K562 (cell line): Measurements from ENCODE around the gene UPK3A. TPM values are rescaled to one million over a fixed set of nuclear protein-coding genes. Genes with fewer than 3 reads are reported as not detected.

Experiments used
- ATAC-seq: fragments of 200-7000 bp; cut with Tn5 transposase; 3 replicates; pipeline ENCODE4 v1.9.1; 2020; ENCODE audit warnings: moderate library complexity
- BruUV-seq: library from RNA; stranded (reverse); fragments of 400-500 nt; replicated peaks from 2 replicates; lab custom pipeline; 2021; lab: Mats Ljungman, UMichigan
- CTCF ChIA-PET: fragments of 300-600 bp; formaldehyde crosslinking; extraction: SDS; loops from one replicate; lab custom pipeline; 2021; ENCODE audit warnings: low intra/inter-chr PET ratio; lab: Yijun Ruan, JAX
- POLR2A ChIA-PET: fragments of 300-600, 350-650 bp; sonication (Branson Sonifier 250); formaldehyde crosslinking; extraction: SDS; loops from one replicate; lab custom pipeline; 2021; ENCODE audit warnings: antibody characterized with exemption, inconsistent platforms; lab: Yijun Ruan, JAX
- DNase-seq, 4 experiments: peaks; one replicate each; pipeline versions ENCODE4 v3.0.0 to v3.0.0-alpha.2; 2011 to 2018; ENCODE audit warnings: low spot score in 3 of 4, mixed read lengths in 3 of 4; ENCODE audit errors: extremely low read depth in 1 of 4
- FAIRE-seq: peaks from 2 replicates; lab custom pipeline; 2011; peaks lifted over from hg19 to GRCh38; lab: Jason Lieb, UNC
- H2AFZ ChIP-seq: 2 replicates; pipeline ENCODE4 v1.6.0; 2011; ENCODE audit warnings: low read depth, low read length, control low read depth, inconsistent platforms
- H3K27ac ChIP-seq: fragments of 200-600 bp; 3 replicates; pipeline ENCODE4 v1.8.0; 2011; ENCODE audit warnings: low read depth, mild to moderate bottlenecking, control low read depth, inconsistent platforms, low read length, moderate library complexity, mixed read lengths; ENCODE audit errors: extremely low read depth
- H3K27me3 ChIP-seq, 2 experiments: fragments of 300-600 bp in 1 of 2; 2 replicates in 1 of 2; 3 replicates in 1 of 2; pipeline versions ENCODE4 v1.6.0 to v1.8.0; 2011; ENCODE audit warnings: inconsistent platforms in 2 of 2, low read length in 2 of 2, mild to moderate bottlenecking in 1 of 2, mixed read lengths in 1 of 2, moderate library complexity in 1 of 2; ENCODE audit not compliant: control insufficient read depth in 2 of 2, insufficient read depth in 2 of 2
- H3K36me3 ChIP-seq: fragments of 300-600 bp; 3 replicates; pipeline ENCODE4 v1.8.0; 2011; ENCODE audit warnings: mild to moderate bottlenecking, low read length, inconsistent platforms; ENCODE audit not compliant: control insufficient read depth, insufficient read depth
- H3K4me1 ChIP-seq, 2 experiments: fragments of 200-600 bp in 1 of 2; replicated peaks in 1 of 2; 2 replicates in 1 of 2; 3 replicates in 1 of 2; pipeline versions ENCODE4 v1.5.1 to v1.8.0; 2011; ENCODE audit warnings: inconsistent platforms in 2 of 2, low read length in 2 of 2, mild to moderate bottlenecking in 1 of 2, mixed read lengths in 1 of 2, moderate library complexity in 1 of 2; ENCODE audit not compliant: control insufficient read depth in 2 of 2, insufficient read depth in 2 of 2
- H3K4me2 ChIP-seq: 2 replicates; pipeline ENCODE4 v1.6.1; 2011; ENCODE audit warnings: low read length, control low read depth, inconsistent platforms, mixed read lengths; ENCODE audit not compliant: insufficient read depth
- H3K4me3 ChIP-seq: fragments of 200-600 bp; sonication (generic), shearing (Covaris generic); 2 replicates; pipeline ENCODE4 v1.5.1; 2016; ENCODE audit warnings: control low read depth, inconsistent platforms
- H3K79me2 ChIP-seq: fragments of 200-600 bp; 3 replicates; pipeline ENCODE4 v1.8.0; 2011; ENCODE audit warnings: low read length, inconsistent platforms; ENCODE audit not compliant: control insufficient read depth, insufficient read depth
- H3K9ac ChIP-seq, 2 experiments: 2 replicates each; pipeline versions ENCODE4 v1.6.0 to v1.6.1; 2011; ENCODE audit warnings: low read depth in 2 of 2, low read length in 2 of 2, control low read depth in 1 of 2, inconsistent platforms in 1 of 2, mild to moderate bottlenecking in 1 of 2, mixed read lengths in 1 of 2; ENCODE audit not compliant: insufficient read depth in 1 of 2
- H3K9me1 ChIP-seq: one replicate; pipeline ENCODE4 v1.6.0; 2011; ENCODE audit warnings: inconsistent platforms, mild to moderate bottlenecking, low read length, moderate library complexity; ENCODE audit not compliant: control insufficient read depth, insufficient read depth
- H3K9me3 ChIP-seq: replicated peaks from 2 replicates; pipeline ENCODE4 v1.5.1; 2011; ENCODE audit warnings: low read depth, low read length, inconsistent platforms; ENCODE audit not compliant: control insufficient read depth, insufficient read depth
- H4K20me1 ChIP-seq: replicated peaks from 2 replicates; pipeline ENCODE4 v1.6.1; 2011; ENCODE audit warnings: low read length, inconsistent platforms, mixed read lengths; ENCODE audit not compliant: control insufficient read depth, insufficient read depth
- CREM ChIP-seq: IDR thresholded peaks from 2 replicates; pipeline ENCODE4 v1.6.1; 2014; ENCODE audit warnings: antibody characterized with exemption, low read depth
- ERF ChIP-seq: fragments of 450-650 bp; formaldehyde crosslinking; IDR thresholded peaks from 2 replicates; pipeline ENCODE4 v1.4.0; 2020; ENCODE audit warnings: mild to moderate bottlenecking, mixed read lengths
- HDAC6 ChIP-seq: IDR thresholded peaks from 2 replicates; pipeline ENCODE4 v1.6.1; 2012; ENCODE audit warnings: low read depth, mild to moderate bottlenecking, control low read depth, inconsistent platforms, low read length, moderate library complexity
- KAT2B ChIP-seq: IDR thresholded peaks from one replicate; pipeline ENCODE4 v1.6.1; 2012; ENCODE audit warnings: low read depth, mild to moderate bottlenecking, control low read depth, inconsistent platforms, low read length, moderate library complexity
- KDM5B ChIP-seq: fragments of 200-600 bp; sonication (generic); IDR thresholded peaks from 2 replicates; pipeline ENCODE4 v1.6.1; 2012; ENCODE audit warnings: low read depth, mild to moderate bottlenecking, moderate library complexity, low read length, control low read depth, inconsistent platforms; ENCODE audit not compliant: insufficient replicate concordance
- OTX1 ChIP-seq: fragments of 450-650 bp; formaldehyde crosslinking; IDR thresholded peaks from 2 replicates; pipeline ENCODE4 v1.4.0; 2022; ENCODE audit warnings: mild to moderate bottlenecking
- POLR3G ChIP-seq: IDR thresholded peaks from 2 replicates; pipeline ENCODE4 v1.6.1; 2011; ENCODE audit not compliant: insufficient read length, insufficient replicate concordance; ENCODE audit errors: extremely low read depth
- RBM34 ChIP-seq: fragments of 200-400 bp; formaldehyde crosslinking; IDR thresholded peaks from 2 replicates; pipeline ENCODE4 v1.6.1; 2018; ENCODE audit warnings: low read length, borderline replicate concordance; ENCODE audit not compliant: insufficient read depth
- SMC3 ChIP-seq: conservative IDR thresholded peaks from 2 replicates; pipeline ENCODE4 v1.6.1; 2011; ENCODE audit warnings: low read depth, low read length, improper control_type of control experiment; ENCODE audit not compliant: insufficient read depth
- TAF1 ChIP-seq: IDR thresholded peaks from 2 replicates; pipeline ENCODE4 v1.6.1; 2011; ENCODE audit warnings: mild to moderate bottlenecking, low read length, moderate library complexity; ENCODE audit not compliant: insufficient read depth, control insufficient read depth, severe bottlenecking; ENCODE audit errors: extremely low read depth
- VEZF1 ChIP-seq: fragments of 200-800 bp; sonication (Bioruptor generic); IDR thresholded peaks from 2 replicates; pipeline ENCODE4 v1.6.1; 2017; ENCODE audit warnings: missing genetic modification characterization, missing compliant biosample characterization
- ZNF133 ChIP-seq: fragments of 250-450 bp; sonication (Bioruptor Pico); IDR thresholded peaks from 2 replicates; pipeline ENCODE4 v1.4.0; 2020; ENCODE audit warnings: mild to moderate bottlenecking
- ZNF143 ChIP-seq: sonication (generic); formaldehyde crosslinking; IDR thresholded peaks from 2 replicates; pipeline ENCODE4 v1.9.0; 2022; ENCODE audit warnings: mild to moderate bottlenecking, missing genetic modification reagents
- WGBS: fragments of 100-300 bp; shearing (Covaris generic); methylation state at CpG from one replicate; pipeline ENCODE4 v1.1.6; 2016; ENCODE audit warnings: low coverage, mixed read lengths; ENCODE audit not compliant: insufficient coverage; ENCODE audit errors: missing lambda C conversion rate; 5-methylcytosine and 5-hydroxymethylcytosine counted together
- in situ Hi-C: fragments of 300-500 bp; cut with MboI; formaldehyde crosslinking; loops from 4 replicates; pipeline ENCODE4 v1.15.0; 2018; ENCODE audit warnings: inconsistent platforms, mixed read lengths
- intact Hi-C: fragments of 100-400 bp; cut with micrococcal nuclease; formaldehyde crosslinking; loops from 2 replicates; pipeline ENCODE4 v1.14.2; 2022
- polyA plus RNA-seq, 8 experiments: library from polyadenylated mRNA; depleted of rRNA in 4 of 8; stranded (reverse) in 5 of 8; unstranded in 3 of 8; fragments of >200 nt; fragmentation: Nextera tagmentation in 2 of 8; fragmentation: Illumina TruSeq in 1 of 8; extraction: Ambion mirVana in 2 of 8; extraction: Trizol in 1 of 8; gene quantifications; 2 replicates each; pipeline versions ENCODE4 v1.2.1 to v1.2.3, GENCODE V29; 2011 to 2014; ENCODE audit warnings: inconsistent platforms in 1 of 8, missing spikeins in 1 of 8
- total RNA-seq, 7 experiments: library from RNA; depleted of rRNA in 6 of 7; stranded (reverse); fragments of >200 nt in 6 of 7; fragmentation: Illumina TruSeq in 2 of 7; extraction: Trizol in 2 of 7; gene quantifications; 2 replicates each; pipeline versions ENCODE4 v1.2.1 to v1.2.3, GENCODE V29; 2011 to 2021; ENCODE audit warnings: low replicate concordance in 1 of 7
- TF ChIP-seq, protein P1 (sequence below): IDR thresholded peaks from 2 replicates; pipeline ENCODE4 v1.6.1; 2011; ENCODE audit warnings: borderline replicate concordance, low read depth, mild to moderate bottlenecking, moderate library complexity, low read length; ENCODE audit not compliant: insufficient read depth, poor library complexity, severe bottlenecking

UPK3A gene
- total and polyA plus RNA-seq, 9 of the 15 experiments (the other 6 are each of a cell fraction or from before 2014, with no cell fraction given) = not detected

- TF ChIP-seq ZNF143 (no peak), ZNF133 (CRISPR knock-in tag) (no peak), POLR3G (no peak), OTX1 (CRISPR knock-in tag) (no peak), KDM5B (no peak), KAT2B (no peak)
These were observed 16.4 kb upstream of the UPK3A start (continued) for GRCh38 chr22:45268167-45268957.

DNA sequence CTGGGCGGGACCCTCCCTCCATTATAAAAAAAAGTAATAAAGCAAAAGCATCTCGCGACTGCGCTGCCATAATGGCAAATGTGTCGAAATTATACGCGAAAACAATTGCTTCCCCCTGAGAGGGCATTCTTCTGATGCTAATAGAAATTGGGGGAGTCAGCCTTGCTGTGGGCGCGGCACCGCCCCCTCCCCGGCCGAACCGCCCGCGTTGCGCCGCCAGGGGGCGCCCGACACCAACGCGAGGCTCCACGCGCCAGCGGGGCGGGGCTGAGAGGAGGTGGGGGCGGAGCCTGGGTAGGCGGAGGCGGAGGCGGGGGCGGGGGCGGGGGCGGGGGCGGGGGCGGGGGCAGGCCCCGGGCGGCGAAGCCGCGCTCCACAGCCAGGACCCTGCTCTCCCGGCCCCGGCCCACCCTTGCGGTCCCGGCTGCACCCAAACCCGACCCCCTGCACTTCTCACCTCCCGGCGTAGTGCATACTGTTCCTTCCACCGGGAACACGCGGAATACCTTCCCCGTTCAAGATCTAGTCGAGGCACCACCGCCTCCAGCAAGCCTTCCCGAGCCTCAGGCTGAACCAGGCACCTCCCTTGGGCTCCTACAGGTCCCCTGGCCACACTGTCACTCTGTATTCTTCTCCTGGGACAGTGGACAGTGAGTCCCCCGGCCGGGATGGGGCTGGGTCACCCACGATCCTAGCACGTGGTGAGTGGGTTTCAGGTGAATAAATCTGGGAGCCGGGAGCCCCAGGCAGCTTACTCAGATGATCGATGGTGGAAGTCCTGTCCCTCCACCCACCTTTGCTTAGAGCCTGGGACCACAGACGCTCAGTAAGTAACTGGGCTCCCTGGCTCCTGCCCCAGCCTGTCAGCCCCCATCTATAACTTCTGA is 15.5 kb upstream of the UPK3A start:
- in situ Hi-C loops = loop anchor here (5.0 kb wide), 2 partner anchors 163 to 283 kb away; no protein-coding TSS in a partner anchor
- ChIA-PET POLR2A (no interaction called here), CTCF (interaction anchor here (0.5 to 1.8 kb wide), 6 partner anchors 113 to 448 kb away, joined by 3 to 15 read pairs (median 3); no protein-coding TSS in a partner anchor)
- ATAC-seq = peak; percentile 96
- intact Hi-C loops = loop anchor here (1.0 to 2.0 kb wide), 2 partner anchors 166 to 284 kb away; no protein-coding TSS in a partner anchor
- no peaks in the 10 kb centered on the region for H3K36me3 ChIP-seq
- H2AFZ ChIP-seq = peak overlapping the region; percentile 61; the same call in 1 of the 2 replicates
- no peaks in the 10 kb centered on the region for H3K9me3 ChIP-seq
- no peaks in the 10 kb centered on the region for H3K79me2 ChIP-seq
- 9% methylated on average over 20 of the region's 60 CpGs for WGBS
- no peak overlapping the region for H3K27ac ChIP-seq
- H3K4me2 ChIP-seq = peak overlapping the region; percentile 59
- BruUV-seq = no TSS peak
- H4K20me1 ChIP-seq = no peaks in the 10 kb centered on the region
- peak; percentile 78 to 87 (median 86) for DNase-seq
- H3K9ac ChIP-seq = peak overlapping the region in 1 of 2 experiments; percentile 70; a peak in 1 of 4 replicates
- peaks cover 0 to 9% of the 10 kb centered on the region in 2 experiments; a peak in 3 of 5 replicates for H3K4me1 ChIP-seq
- H3K9me1 ChIP-seq = no peaks in the 10 kb centered on the region
- peak; percentile 59 for FAIRE-seq
- no peaks in the 10 kb centered on the region for H3K27me3 ChIP-seq
- 0 out of 2 replicates have a peak overlapping the region, but pooled peaks have one; percentile 6 for H3K4me3 ChIP-seq
- TF ChIP-seq RBM34 = no peak
- TF ChIP-seq, protein P1, sequence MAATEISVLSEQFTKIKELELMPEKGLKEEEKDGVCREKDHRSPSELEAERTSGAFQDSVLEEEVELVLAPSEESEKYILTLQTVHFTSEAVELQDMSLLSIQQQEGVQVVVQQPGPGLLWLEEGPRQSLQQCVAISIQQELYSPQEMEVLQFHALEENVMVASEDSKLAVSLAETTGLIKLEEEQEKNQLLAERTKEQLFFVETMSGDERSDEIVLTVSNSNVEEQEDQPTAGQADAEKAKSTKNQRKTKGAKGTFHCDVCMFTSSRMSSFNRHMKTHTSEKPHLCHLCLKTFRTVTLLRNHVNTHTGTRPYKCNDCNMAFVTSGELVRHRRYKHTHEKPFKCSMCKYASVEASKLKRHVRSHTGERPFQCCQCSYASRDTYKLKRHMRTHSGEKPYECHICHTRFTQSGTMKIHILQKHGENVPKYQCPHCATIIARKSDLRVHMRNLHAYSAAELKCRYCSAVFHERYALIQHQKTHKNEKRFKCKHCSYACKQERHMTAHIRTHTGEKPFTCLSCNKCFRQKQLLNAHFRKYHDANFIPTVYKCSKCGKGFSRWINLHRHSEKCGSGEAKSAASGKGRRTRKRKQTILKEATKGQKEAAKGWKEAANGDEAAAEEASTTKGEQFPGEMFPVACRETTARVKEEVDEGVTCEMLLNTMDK = peak; percentile 30
- TF ChIP-seq VEZF1 (CRISPR knock-in tag) = peak; percentile 93
- TF ChIP-seq ERF (CRISPR knock-in tag) = no peak
- 0 out of 2 replicates have a peak, but pooled peaks have one; percentile 10 for TF ChIP-seq CREM
- peak; percentile 83 for TF ChIP-seq SMC3
- TF ChIP-seq TAF1 = no peak
- no peak for TF ChIP-seq HDAC6
